ENCODE measurements around the gene GATA6.
"Not testable (repeated sequence)": the region's sequence is repeated elsewhere in the genome, so short reads cannot be mapped to it uniquely, and the experiment has no call there.

The GATA6 gene

GRCh38 chr18:22193466-22193865 lies 24.1 kb downstream of the GATA6 start:
- Histone ChIP-seq H3K4me3 (ENCODE audit: low read depth, low read length) (no peak overlapping the region), H2AFZ (ENCODE audit: low read length, unreplicated experiment) (no peak overlapping the region), H3K27me3 (ENCODE audit: insufficient read depth, low read length) (no peaks in the 10 kb centered on the region), H3K79me2 (ENCODE audit: control insufficient read depth, insufficient read depth, low read length, unreplicated experiment) (peaks cover 2% of the 10 kb centered on the region), H3K27ac (ENCODE audit: low read depth, low read length) (no peak overlapping the region), H3K36me3 (ENCODE audit: insufficient read depth, low read length) (0 out of 2 replicates have a peak, but pooled peaks cover 3% of the 10 kb centered on the region), H3K4me1 (ENCODE audit: control insufficient read depth, insufficient read depth, low read length, unreplicated experiment) (peaks cover 19% of the 10 kb centered on the region)

- no peak overlapping the region for H3K27ac ChIP-seq (ENCODE audit: low read depth, low read length)
- peaks cover 2% of the 10 kb centered on the region for H3K79me2 ChIP-seq (ENCODE audit: control insufficient read depth, insufficient read depth, low read length, unreplicated experiment)
- peaks cover 12% of the 10 kb centered on the region for H3K4me1 ChIP-seq (ENCODE audit: control insufficient read depth, insufficient read depth, low read length, unreplicated experiment)
- H3K4me3 ChIP-seq (ENCODE audit: low read depth, low read length), result no peak overlapping the region
- no peaks in the 10 kb centered on the region for H3K27me3 ChIP-seq (ENCODE audit: insufficient read depth, low read length)
- H3K36me3 ChIP-seq (ENCODE audit: insufficient read depth, low read length), result no peaks in the 10 kb centered on the region
- H2AFZ ChIP-seq (ENCODE audit: low read length, unreplicated experiment), result no peak overlapping the region
Observed at GRCh38 chr18:22194151-22194598, 24.8 kb downstream of the GATA6 start.

GRCh38 chr18:22195052-22195451 lies 25.7 kb downstream of the GATA6 start:
- Histone ChIP-seq H3K4me3 (ENCODE audit: low read depth, low read length) (no peak overlapping the region), H2AFZ (ENCODE audit: low read length, unreplicated experiment) (no peak overlapping the region)

GRCh38 chr18:22196943-22197342 lies 27.6 kb downstream of the GATA6 start:
- not testable (repeated sequence) for H3K36me3 ChIP-seq (ENCODE audit: insufficient read depth, low read length); H3K27me3 ChIP-seq (ENCODE audit: insufficient read depth, low read length); H3K4me1 ChIP-seq (ENCODE audit: control insufficient read depth, insufficient read depth, low read length, unreplicated experiment); H3K4me3 ChIP-seq (ENCODE audit: low read depth, low read length); H2AFZ ChIP-seq (ENCODE audit: low read length, unreplicated experiment); H3K27ac ChIP-seq (ENCODE audit: low read depth, low read length); H3K79me2 ChIP-seq (ENCODE audit: control insufficient read depth, insufficient read depth, low read length, unreplicated experiment)

More at GRCh38 chr18:22195052-22195451, 25.7 kb downstream of the GATA6 start:
- H3K36me3 ChIP-seq (ENCODE audit: insufficient read depth, low read length), result no peaks in the 10 kb centered on the region
- no peaks in the 10 kb centered on the region for H3K27me3 ChIP-seq (ENCODE audit: insufficient read depth, low read length)
- H3K27ac ChIP-seq (ENCODE audit: low read depth, low read length), result no peak overlapping the region
- peaks cover 4% of the 10 kb centered on the region for H3K4me1 ChIP-seq (ENCODE audit: control insufficient read depth, insufficient read depth, low read length, unreplicated experiment)
- no peaks in the 10 kb centered on the region for H3K79me2 ChIP-seq (ENCODE audit: control insufficient read depth, insufficient read depth, low read length, unreplicated experiment)

- 0 out of 2 replicates have a peak, but pooled peaks cover 6% of the 10 kb centered on the region for H3K36me3 ChIP-seq (ENCODE audit: insufficient read depth, low read length)
- no peaks in the 10 kb centered on the region for H3K4me1 ChIP-seq (ENCODE audit: control insufficient read depth, insufficient read depth, low read length, unreplicated experiment)
- no peak overlapping the region for H3K4me3 ChIP-seq (ENCODE audit: low read depth, low read length)
- no peak overlapping the region for H3K27ac ChIP-seq (ENCODE audit: low read depth, low read length)
- no peak overlapping the region for H2AFZ ChIP-seq (ENCODE audit: low read length, unreplicated experiment)
- H3K79me2 ChIP-seq (ENCODE audit: control insufficient read depth, insufficient read depth, low read length, unreplicated experiment), result no peaks in the 10 kb centered on the region
- H3K27me3 ChIP-seq (ENCODE audit: insufficient read depth, low read length), result no peaks in the 10 kb centered on the region
Observed at GRCh38 chr18:22197668-22198067, 28.3 kb downstream of the GATA6 start.

- Histone ChIP-seq H3K27me3 (ENCODE audit: insufficient read depth, low read length) (no peaks in the 10 kb centered on the region), H3K36me3 (ENCODE audit: insufficient read depth, low read length) (0 out of 2 replicates have a peak, but pooled peaks cover 6% of the 10 kb centered on the region), H3K79me2 (ENCODE audit: control insufficient read depth, insufficient read depth, low read length, unreplicated experiment) (no peaks in the 10 kb centered on the region), H3K4me3 (ENCODE audit: low read depth, low read length) (no peak overlapping the region), H3K27ac (ENCODE audit: low read depth, low read length) (no peak overlapping the region), H2AFZ (ENCODE audit: low read length, unreplicated experiment) (no peak overlapping the region), H3K4me1 (ENCODE audit: control insufficient read depth, insufficient read depth, low read length, unreplicated experiment) (no peaks in the 10 kb centered on the region)
Observed at GRCh38 chr18:22198163-22198562, 28.8 kb downstream of the GATA6 start.

GRCh38 chr18:22199005-22199404 lies 29.6 kb downstream of the GATA6 start:
- H3K27ac ChIP-seq (ENCODE audit: low read depth, low read length), result no peak overlapping the region
- H3K4me3 ChIP-seq (ENCODE audit: low read depth, low read length), result no peak overlapping the region
- H3K36me3 ChIP-seq (ENCODE audit: insufficient read depth, low read length), result 0 out of 2 replicates have a peak, but pooled peaks cover 6% of the 10 kb centered on the region
- H3K27me3 ChIP-seq (ENCODE audit: insufficient read depth, low read length), result no peaks in the 10 kb centered on the region
- no peaks in the 10 kb centered on the region for H3K4me1 ChIP-seq (ENCODE audit: control insufficient read depth, insufficient read depth, low read length, unreplicated experiment)
- H3K79me2 ChIP-seq (ENCODE audit: control insufficient read depth, insufficient read depth, low read length, unreplicated experiment), result no peaks in the 10 kb centered on the region
- no peak overlapping the region for H2AFZ ChIP-seq (ENCODE audit: low read length, unreplicated experiment)

GRCh38 chr18:22200611-22201225 lies 31.3 kb downstream of the GATA6 start:
- Histone ChIP-seq H2AFZ (ENCODE audit: low read length, unreplicated experiment) (no peak overlapping the region), H3K36me3 (ENCODE audit: insufficient read depth, low read length) (0 out of 2 replicates have a peak, but pooled peaks cover 6% of the 10 kb centered on the region), H3K27me3 (ENCODE audit: insufficient read depth, low read length) (no peaks in the 10 kb centered on the region), H3K27ac (ENCODE audit: low read depth, low read length) (no peak overlapping the region), H3K79me2 (ENCODE audit: control insufficient read depth, insufficient read depth, low read length, unreplicated experiment) (no peaks in the 10 kb centered on the region), H3K4me1 (ENCODE audit: control insufficient read depth, insufficient read depth, low read length, unreplicated experiment) (no peaks in the 10 kb centered on the region), H3K4me3 (ENCODE audit: low read depth, low read length) (no peak overlapping the region)

GRCh38 chr18:22203035-22203434 lies 33.6 kb downstream of the GATA6 start:
- Histone ChIP-seq H3K4me3 (ENCODE audit: low read depth, low read length) (no peak overlapping the region), H3K36me3 (ENCODE audit: insufficient read depth, low read length) (0 out of 2 replicates have a peak, but pooled peaks cover 6% of the 10 kb centered on the region), H3K27me3 (ENCODE audit: insufficient read depth, low read length) (no peaks in the 10 kb centered on the region), H3K27ac (ENCODE audit: low read depth, low read length) (no peak overlapping the region), H3K4me1 (ENCODE audit: control insufficient read depth, insufficient read depth, low read length, unreplicated experiment) (no peaks in the 10 kb centered on the region), H3K79me2 (ENCODE audit: control insufficient read depth, insufficient read depth, low read length, unreplicated experiment) (no peaks in the 10 kb centered on the region), H2AFZ (ENCODE audit: low read length, unreplicated experiment) (no peak overlapping the region)

GRCh38 chr18:22203536-22204213 lies 34.3 kb downstream of the GATA6 start:
- no peaks in the 10 kb centered on the region for H3K27me3 ChIP-seq (ENCODE audit: insufficient read depth, low read length)
- 0 out of 2 replicates have a peak, but pooled peaks cover 6% of the 10 kb centered on the region for H3K36me3 ChIP-seq (ENCODE audit: insufficient read depth, low read length)
- H3K27ac ChIP-seq (ENCODE audit: low read depth, low read length), result no peak overlapping the region
- no peaks in the 10 kb centered on the region for H3K4me1 ChIP-seq (ENCODE audit: control insufficient read depth, insufficient read depth, low read length, unreplicated experiment)
- no peak overlapping the region for H3K4me3 ChIP-seq (ENCODE audit: low read depth, low read length)
- no peak overlapping the region for H2AFZ ChIP-seq (ENCODE audit: low read length, unreplicated experiment)
- H3K79me2 ChIP-seq (ENCODE audit: control insufficient read depth, insufficient read depth, low read length, unreplicated experiment), result no peaks in the 10 kb centered on the region

GRCh38 chr18:22204214-22204536 lies 34.8 kb downstream of the GATA6 start:
- no peaks in the 10 kb centered on the region for H3K4me1 ChIP-seq (ENCODE audit: control insufficient read depth, insufficient read depth, low read length, unreplicated experiment)
- 0 out of 2 replicates have a peak, but pooled peaks cover 6% of the 10 kb centered on the region for H3K36me3 ChIP-seq (ENCODE audit: insufficient read depth, low read length)
- H3K27ac ChIP-seq (ENCODE audit: low read depth, low read length), result no peak overlapping the region
- no peaks in the 10 kb centered on the region for H3K27me3 ChIP-seq (ENCODE audit: insufficient read depth, low read length)
- H3K79me2 ChIP-seq (ENCODE audit: control insufficient read depth, insufficient read depth, low read length, unreplicated experiment), result no peaks in the 10 kb centered on the region
- H2AFZ ChIP-seq (ENCODE audit: low read length, unreplicated experiment), result no peak overlapping the region
- H3K4me3 ChIP-seq (ENCODE audit: low read depth, low read length), result no peak overlapping the region
